Calu3 (cell line): ENCODE results near the gene SP5. TPM values are rescaled to one million over a fixed set of nuclear protein-coding genes. Genes with fewer than 3 reads are reported as not detected.

Experiments
- BruUV-seq: library from RNA; stranded (reverse); fragments of 400-500 nt; replicated peaks from 2 replicates; lab custom pipeline; 2021; lab: Mats Ljungman, UMichigan
- CTCF ChIA-PET: fragments of 300-600 bp; sonication (Branson Sonifier 250); formaldehyde crosslinking; loops from one replicate; lab custom pipeline; 2022; ENCODE audit warnings: antibody characterized with exemption; lab: Charles Lee
- DNase-seq: peaks from one replicate; pipeline ENCODE4 v3.0.0; 2022
- H3K27ac Mint-ChIP-seq: one replicate; pipeline ENCODE4 v1.8.0; 2022; ENCODE audit warnings: mixed read lengths; ENCODE audit not compliant: unreplicated experiment
- H3K27me3 Mint-ChIP-seq: one replicate; pipeline ENCODE4 v1.8.0; 2022; ENCODE audit warnings: mixed read lengths; ENCODE audit not compliant: unreplicated experiment
- H3K36me3 Mint-ChIP-seq: one replicate; pipeline ENCODE4 v1.8.0; 2022; ENCODE audit warnings: mild to moderate bottlenecking, moderate library complexity, mixed read lengths; ENCODE audit not compliant: insufficient read depth, unreplicated experiment
- H3K4me1 Mint-ChIP-seq: one replicate; pipeline ENCODE4 v1.8.0; 2022; ENCODE audit warnings: mild to moderate bottlenecking, low read depth, mixed read lengths; ENCODE audit not compliant: unreplicated experiment
- H3K4me3 Mint-ChIP-seq: one replicate; pipeline ENCODE4 v1.8.0; 2022; ENCODE audit warnings: mild to moderate bottlenecking, low read depth, moderate library complexity, mixed read lengths; ENCODE audit not compliant: unreplicated experiment
- H3K9me3 Mint-ChIP-seq: one replicate; pipeline ENCODE4 v1.8.0; 2022; ENCODE audit warnings: low read depth, mixed read lengths; ENCODE audit not compliant: unreplicated experiment
- CTCF ChIP-seq: fragments of 200-600 bp; IDR thresholded peaks from one replicate; pipeline ENCODE4 v1.8.0; 2022; ENCODE audit warnings: antibody characterized with exemption; ENCODE audit not compliant: unreplicated experiment
- intact Hi-C: fragments of 100-400 bp; cut with micrococcal nuclease; formaldehyde crosslinking; loops from one replicate; pipeline ENCODE4 v1.10.0; 2022; ENCODE audit not compliant: unreplicated experiment
- total RNA-seq: library from RNA; stranded (reverse); gene quantifications from 2 replicates; pipeline ENCODE4 v1.2.3, GENCODE V29; 2022

SP5 gene
- total RNA-seq, 1 experiment from 2014 or later = 0.73 TPM

GRCh38 chr2:170742000-170742399, 26.9 kb downstream of the SP5 start:
- Mint-ChIP-seq H3K9me3 (peaks cover 3% of the 10 kb centered on the region), H3K27ac (no peak overlapping the region), H3K4me3 (no peak overlapping the region), H3K36me3 (no peaks in the 10 kb centered on the region), H3K4me1 (peaks cover 23% of the 10 kb centered on the region), H3K27me3 (no peaks in the 10 kb centered on the region)
- no peak for DNase-seq
- no peak for TF ChIP-seq CTCF
- intact Hi-C loops = no loop called here
- CTCF ChIA-PET = no interaction called here
- BruUV-seq = no TSS peak

DNA sequence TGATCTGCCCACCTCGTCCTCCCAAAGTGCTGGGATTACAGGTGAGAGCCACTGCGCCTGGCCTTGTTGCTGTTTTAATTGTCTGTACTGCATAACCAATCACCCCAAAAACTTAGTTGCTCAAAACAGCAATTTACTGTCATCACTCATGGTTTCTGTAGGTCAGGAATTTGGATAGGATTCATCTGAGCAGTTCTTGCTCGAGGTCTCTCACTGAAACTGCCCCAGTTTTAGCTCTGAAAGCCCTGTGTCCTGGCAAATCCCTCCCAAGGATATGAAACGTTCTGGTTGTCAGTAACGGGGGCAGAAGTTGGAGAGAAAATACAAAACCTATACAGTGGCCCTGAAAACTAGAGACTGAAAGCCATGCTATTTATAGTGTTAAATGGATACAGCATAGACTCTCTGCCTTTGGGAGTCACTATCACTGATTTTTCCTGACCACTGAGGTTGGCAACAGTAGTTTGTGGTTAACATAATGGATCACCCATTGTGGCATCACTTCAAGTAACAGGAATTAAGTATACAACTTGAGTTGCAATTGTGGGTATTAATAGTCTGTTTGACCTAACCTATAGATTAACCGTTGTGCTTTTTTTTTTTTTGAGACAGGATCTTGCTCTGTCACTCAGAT, 27.9 kb downstream of the SP5 start:
- Mint-ChIP-seq H3K9me3 (no peaks in the 10 kb centered on the region), H3K4me1 (peaks cover 24% of the 10 kb centered on the region), H3K27ac (no peak overlapping the region), H3K4me3 (no peak overlapping the region), H3K36me3 (no peaks in the 10 kb centered on the region), H3K27me3 (no peaks in the 10 kb centered on the region)
- intact Hi-C loops = no loop called here
- no peak for DNase-seq
- TF ChIP-seq CTCF = no peak
- CTCF ChIA-PET = interaction anchor here (0.6 kb wide), 1 partner anchor 256 kb away, joined by 4 read pairs; no protein-coding TSS in a partner anchor
- BruUV-seq = no TSS peak

- DNase-seq = no peak
- peaks cover 26% of the 10 kb centered on the region for H3K4me1 Mint-ChIP-seq
- no peak overlapping the region for H3K27ac Mint-ChIP-seq
- intact Hi-C loops = loop anchor here (2.0 kb wide), 1 partner anchor 27 kb away; the partner anchor contains the start of gene ERICH2
- TF ChIP-seq CTCF = no peak
- no peak overlapping the region for H3K4me3 Mint-ChIP-seq
- H3K36me3 Mint-ChIP-seq = no peaks in the 10 kb centered on the region
- CTCF ChIA-PET = interaction anchor here (0.6 kb wide), 1 partner anchor 257 kb away, joined by 4 read pairs; no protein-coding TSS in a partner anchor
- H3K9me3 Mint-ChIP-seq = no peaks in the 10 kb centered on the region
- BruUV-seq = no TSS peak
- H3K27me3 Mint-ChIP-seq = no peaks in the 10 kb centered on the region
Observed at GRCh38 chr2:170743530-170744239, 28.5 kb downstream of the SP5 start.

DNA sequence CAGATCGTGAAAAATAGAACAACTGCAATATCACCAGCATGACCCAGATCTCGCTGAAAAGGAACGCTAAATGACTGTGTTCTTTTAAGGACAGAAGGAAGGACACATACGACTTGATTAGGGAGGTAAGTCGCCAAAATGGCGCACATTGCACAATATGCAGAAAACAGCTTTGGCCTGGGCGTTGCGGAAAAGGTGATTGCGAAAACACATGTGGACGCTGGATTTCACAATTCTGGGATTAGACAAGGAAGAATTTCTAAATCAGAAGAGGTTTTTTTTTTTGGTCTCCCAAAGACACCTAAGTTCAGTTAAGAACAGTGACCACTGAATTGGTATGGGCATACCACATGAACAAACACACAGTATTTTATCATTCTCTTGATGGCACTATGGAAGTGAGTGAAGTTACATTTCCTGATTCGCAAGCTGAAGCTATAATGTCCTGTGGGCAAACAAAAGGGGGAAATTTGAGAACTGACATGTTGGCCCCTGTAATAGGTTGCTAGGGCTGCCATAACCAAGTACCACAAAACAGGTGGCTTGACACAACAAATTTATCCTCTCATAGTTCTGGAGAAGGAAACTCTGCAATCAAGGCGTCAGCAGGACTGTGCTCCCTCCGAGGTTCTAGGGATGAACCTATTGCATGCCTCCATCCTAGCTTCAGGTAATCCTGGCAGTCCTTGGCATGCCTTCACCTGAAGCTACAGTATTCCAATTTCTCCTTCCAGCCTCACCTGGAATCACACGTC, 29.3 kb downstream of the SP5 start:
- CTCF ChIA-PET = no interaction called here
- Mint-ChIP-seq H3K27ac (no peak overlapping the region), H3K27me3 (no peaks in the 10 kb centered on the region), H3K36me3 (no peaks in the 10 kb centered on the region), H3K9me3 (no peaks in the 10 kb centered on the region), H3K4me1 (peaks cover 18% of the 10 kb centered on the region), H3K4me3 (no peak overlapping the region)
- no peak for TF ChIP-seq CTCF
- no TSS peak for BruUV-seq
- DNase-seq = no peak
- intact Hi-C loops = loop anchor here (2.0 kb wide), 1 partner anchor 26 kb away; the partner anchor contains the start of gene ERICH2
